ENCODE data around the gene ZEB1. TPM values are rescaled to one million over a fixed set of nuclear protein-coding genes. Genes with fewer than 3 reads are reported as not detected.

The ZEB1 gene
- total RNA-seq, 4 donors from 2014 or later: 51.7 to 67.7 (median 57.9) TPM

- Histone ChIP-seq H3K36me3 (no peaks in the 10 kb centered on the region), H3K4me3 (replicated peaks in 1 of 3) (no peak overlapping the region), H3K4me1 (peaks cover 0 to 5% of the 10 kb centered on the region in 2 donors), H3K27me3 (no peaks in the 10 kb centered on the region), H3K9me3 (no peaks in the 10 kb centered on the region), H3K27ac (no peak overlapping the region)
- DNase-seq: no peak
- intact Hi-C loops (cut with DNase I): no loop called here
- TF ChIP-seq CTCF (IDR thresholded peaks at IDR 0.05): no peak
- TF ChIP-seq POLR2A (IDR thresholded peaks at IDR 0.05): no peak
- WGBS, 2 donors: 100% methylated on average over 1 of the region's 1 CpG
Measured at GRCh38 chr10:31291123-31291522, 27.9 kb upstream of the ZEB1 start.

GRCh38 chr10:31294558-31294957 is 24.5 kb upstream of the ZEB1 start:
- TF ChIP-seq POLR2A (IDR thresholded peaks at IDR 0.05) (no peak), CTCF (IDR thresholded peaks at IDR 0.05) (no peak)
- 95% methylated on average over 3 of the region's 3 CpGs for WGBS, 2 donors
- Histone ChIP-seq H3K27me3 (no peaks in the 10 kb centered on the region), H3K27ac (no peak overlapping the region), H3K4me3 (replicated peaks in 1 of 3) (no peak overlapping the region), H3K36me3 (no peaks in the 10 kb centered on the region), H3K9me3 (no peaks in the 10 kb centered on the region), H3K4me1 (no peaks in the 10 kb centered on the region)
- no peak for DNase-seq
- intact Hi-C loops (cut with DNase I): no loop called here

DNA sequence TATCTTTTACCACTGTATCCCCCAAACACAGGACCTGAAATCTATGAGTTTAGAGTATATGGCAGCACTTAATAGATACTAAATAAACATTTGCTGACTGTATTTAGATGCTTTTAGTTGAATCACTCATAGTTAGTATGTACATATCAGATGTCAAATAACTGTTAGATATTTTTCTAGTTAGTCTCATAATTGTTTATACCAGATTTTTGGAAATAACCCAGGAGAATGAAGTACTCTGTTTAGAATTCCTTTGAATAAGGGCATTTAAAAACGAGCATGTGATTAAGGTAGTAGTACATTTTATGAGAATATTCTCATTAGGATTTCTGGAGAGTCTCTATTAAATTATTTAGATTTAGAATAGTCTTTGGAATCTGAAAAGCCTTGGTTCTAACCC is 22.3 kb upstream of the ZEB1 start:
- Histone ChIP-seq H3K27ac (no peak overlapping the region), H3K36me3 (no peaks in the 10 kb centered on the region), H3K9me3 (no peaks in the 10 kb centered on the region), H3K4me3 (replicated peaks in 1 of 3) (no peak overlapping the region), H3K4me1 (no peaks in the 10 kb centered on the region), H3K27me3 (no peaks in the 10 kb centered on the region)
- TF ChIP-seq CTCF (IDR thresholded peaks at IDR 0.05): no peak
- TF ChIP-seq POLR2A (IDR thresholded peaks at IDR 0.05): no peak
- whole genome bisulfite sequencing, 2 donors: 89 to 90% methylated on average over 1 of the region's 1 CpG
- intact Hi-C loops (cut with DNase I): no loop called here
- no peak for DNase-seq

DNA sequence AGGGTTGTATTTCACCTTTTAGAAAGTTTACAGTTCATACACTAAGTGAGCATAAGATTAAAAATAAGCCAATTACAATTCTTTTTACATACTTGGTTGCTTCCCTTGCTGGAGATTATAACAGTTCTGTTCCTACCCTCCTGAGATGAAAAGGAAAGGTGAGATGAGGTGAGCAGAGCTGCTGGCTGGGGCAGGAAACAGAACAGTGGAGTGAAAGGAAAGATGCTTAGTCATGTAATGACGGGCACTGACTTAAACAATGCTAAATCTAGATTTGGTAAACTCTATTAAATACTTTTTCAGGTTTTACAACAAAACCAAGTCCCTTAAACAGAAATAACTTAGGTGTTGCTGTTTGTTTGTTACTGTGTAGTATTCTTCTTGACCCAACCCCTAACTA is 19.9 kb upstream of the ZEB1 start:
- TF ChIP-seq POLR2A (IDR thresholded peaks at IDR 0.05) (no peak), CTCF (IDR thresholded peaks at IDR 0.05) (no peak)
- 61 to 63% methylated on average over 1 of the region's 1 CpG for WGBS, 2 donors
- intact Hi-C loops (cut with DNase I): no loop called here

GRCh38 chr10:31303212-31303611 is 15.8 kb upstream of the ZEB1 start:
- no peaks in the 10 kb centered on the region for H3K27me3 ChIP-seq
- no peak for DNase-seq
- intact Hi-C loops (cut with DNase I): no loop called here
- H3K4me3 ChIP-seq (replicated peaks in 1 of 3): no peak overlapping the region
- H3K4me1 ChIP-seq: no peaks in the 10 kb centered on the region
- WGBS, 2 donors: 93 to 95% methylated on average over 3 of the region's 3 CpGs
- TF ChIP-seq CTCF (IDR thresholded peaks at IDR 0.05) (no peak), POLR2A (IDR thresholded peaks at IDR 0.05) (no peak)
- no peaks in the 10 kb centered on the region for H3K36me3 ChIP-seq
- H3K27ac ChIP-seq: no peak overlapping the region
- H3K9me3 ChIP-seq: no peaks in the 10 kb centered on the region

More for the DNA sequence above, 19.9 kb upstream of the ZEB1 start:
- Histone ChIP-seq H3K27ac (no peak overlapping the region), H3K4me1 (no peaks in the 10 kb centered on the region), H3K27me3 (no peaks in the 10 kb centered on the region), H3K4me3 (replicated peaks in 1 of 3) (no peak overlapping the region), H3K9me3 (no peaks in the 10 kb centered on the region), H3K36me3 (no peaks in the 10 kb centered on the region)
- DNase-seq: no peak
